H1 (cell line): ENCODE measurements around the gene WDFY4. TPM values are rescaled to one million over a fixed set of nuclear protein-coding genes. Genes with fewer than 3 reads are reported as not detected.

Source experiments
- CBX8 ChIP-seq: fragments of 300-800, 300-1000 bp; sonication (generic); IDR thresholded peaks from 2 replicates; pipeline ENCODE4 v1.7.1; 2016; ENCODE audit warnings: low read depth, low read length, borderline replicate concordance
- SUZ12 ChIP-seq: fragments of 200-600 bp; sonication (generic); IDR thresholded peaks from 2 replicates; pipeline ENCODE4 v1.6.1; 2012; ENCODE audit warnings: mild to moderate bottlenecking, inconsistent platforms, low read length, moderate library complexity, mixed read lengths
- TEAD4 ChIP-seq: IDR thresholded peaks from 2 replicates; pipeline ENCODE4 v1.6.1; 2012; ENCODE audit warnings: low read depth, low read length, inconsistent platforms, mixed read lengths
- polyA plus RNA-seq, 7 experiments: library from polyadenylated mRNA; depleted of rRNA in 3 of 7; stranded (reverse) in 5 of 7; unstranded in 2 of 7; fragments of >200 nt in 5 of 7; fragments of 200-250 nt in 2 of 7; gene quantifications; 1 replicate in 5 of 7; 2 replicates in 1 of 7; 4 replicates in 1 of 7; pipeline versions ENCODE4 v1.2.1 to v1.2.3, GENCODE V29; 2011 to 2013; ENCODE audit warnings: missing spikeins in 2 of 7, mixed read lengths in 2 of 7
- total RNA-seq: library from RNA; stranded (reverse); fragmentation: NEBNext Ultra II Directional; extraction: Animal tissue kit (Norgen Biotek cat#: 25700); gene quantifications from 2 replicates; pipeline ENCODE4 v1.2.1, GENCODE V29; 2021
- TF ChIP-seq, protein P1 (sequence below): fragments of 300-600 bp; sonication (generic); IDR thresholded peaks from 2 replicates; pipeline ENCODE4 v1.7.1; 2012; ENCODE audit warnings: low read length, moderate library complexity, mild to moderate bottlenecking, inconsistent platforms; ENCODE audit not compliant: insufficient replicate concordance

Gene WDFY4
- total and polyA plus RNA-seq, 2 of the 8 experiments (the other 6 are each of a cell fraction or from before 2014, with no cell fraction given): not detected

DNA sequence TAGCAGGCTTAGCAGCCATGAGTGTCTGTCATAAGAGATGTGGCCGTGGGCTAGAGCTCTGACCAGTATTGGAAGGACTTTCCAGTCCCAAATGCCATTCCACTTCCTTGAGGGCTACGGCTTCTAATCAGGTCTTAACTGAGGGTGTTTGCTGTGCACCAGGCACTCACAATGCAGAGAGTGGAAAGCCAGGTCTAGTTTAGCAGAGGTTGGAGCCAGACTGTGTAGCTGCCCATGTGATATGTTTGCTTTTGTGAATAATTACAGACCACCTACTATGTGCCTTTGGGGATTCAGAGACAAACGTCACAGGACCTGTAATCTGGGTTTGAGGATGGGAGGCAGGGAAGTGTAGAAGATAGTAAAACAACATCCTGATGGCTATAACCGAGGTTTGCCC lies 79.8 kb downstream of the WDFY4 start (continued):
- TF ChIP-seq, protein P1, sequence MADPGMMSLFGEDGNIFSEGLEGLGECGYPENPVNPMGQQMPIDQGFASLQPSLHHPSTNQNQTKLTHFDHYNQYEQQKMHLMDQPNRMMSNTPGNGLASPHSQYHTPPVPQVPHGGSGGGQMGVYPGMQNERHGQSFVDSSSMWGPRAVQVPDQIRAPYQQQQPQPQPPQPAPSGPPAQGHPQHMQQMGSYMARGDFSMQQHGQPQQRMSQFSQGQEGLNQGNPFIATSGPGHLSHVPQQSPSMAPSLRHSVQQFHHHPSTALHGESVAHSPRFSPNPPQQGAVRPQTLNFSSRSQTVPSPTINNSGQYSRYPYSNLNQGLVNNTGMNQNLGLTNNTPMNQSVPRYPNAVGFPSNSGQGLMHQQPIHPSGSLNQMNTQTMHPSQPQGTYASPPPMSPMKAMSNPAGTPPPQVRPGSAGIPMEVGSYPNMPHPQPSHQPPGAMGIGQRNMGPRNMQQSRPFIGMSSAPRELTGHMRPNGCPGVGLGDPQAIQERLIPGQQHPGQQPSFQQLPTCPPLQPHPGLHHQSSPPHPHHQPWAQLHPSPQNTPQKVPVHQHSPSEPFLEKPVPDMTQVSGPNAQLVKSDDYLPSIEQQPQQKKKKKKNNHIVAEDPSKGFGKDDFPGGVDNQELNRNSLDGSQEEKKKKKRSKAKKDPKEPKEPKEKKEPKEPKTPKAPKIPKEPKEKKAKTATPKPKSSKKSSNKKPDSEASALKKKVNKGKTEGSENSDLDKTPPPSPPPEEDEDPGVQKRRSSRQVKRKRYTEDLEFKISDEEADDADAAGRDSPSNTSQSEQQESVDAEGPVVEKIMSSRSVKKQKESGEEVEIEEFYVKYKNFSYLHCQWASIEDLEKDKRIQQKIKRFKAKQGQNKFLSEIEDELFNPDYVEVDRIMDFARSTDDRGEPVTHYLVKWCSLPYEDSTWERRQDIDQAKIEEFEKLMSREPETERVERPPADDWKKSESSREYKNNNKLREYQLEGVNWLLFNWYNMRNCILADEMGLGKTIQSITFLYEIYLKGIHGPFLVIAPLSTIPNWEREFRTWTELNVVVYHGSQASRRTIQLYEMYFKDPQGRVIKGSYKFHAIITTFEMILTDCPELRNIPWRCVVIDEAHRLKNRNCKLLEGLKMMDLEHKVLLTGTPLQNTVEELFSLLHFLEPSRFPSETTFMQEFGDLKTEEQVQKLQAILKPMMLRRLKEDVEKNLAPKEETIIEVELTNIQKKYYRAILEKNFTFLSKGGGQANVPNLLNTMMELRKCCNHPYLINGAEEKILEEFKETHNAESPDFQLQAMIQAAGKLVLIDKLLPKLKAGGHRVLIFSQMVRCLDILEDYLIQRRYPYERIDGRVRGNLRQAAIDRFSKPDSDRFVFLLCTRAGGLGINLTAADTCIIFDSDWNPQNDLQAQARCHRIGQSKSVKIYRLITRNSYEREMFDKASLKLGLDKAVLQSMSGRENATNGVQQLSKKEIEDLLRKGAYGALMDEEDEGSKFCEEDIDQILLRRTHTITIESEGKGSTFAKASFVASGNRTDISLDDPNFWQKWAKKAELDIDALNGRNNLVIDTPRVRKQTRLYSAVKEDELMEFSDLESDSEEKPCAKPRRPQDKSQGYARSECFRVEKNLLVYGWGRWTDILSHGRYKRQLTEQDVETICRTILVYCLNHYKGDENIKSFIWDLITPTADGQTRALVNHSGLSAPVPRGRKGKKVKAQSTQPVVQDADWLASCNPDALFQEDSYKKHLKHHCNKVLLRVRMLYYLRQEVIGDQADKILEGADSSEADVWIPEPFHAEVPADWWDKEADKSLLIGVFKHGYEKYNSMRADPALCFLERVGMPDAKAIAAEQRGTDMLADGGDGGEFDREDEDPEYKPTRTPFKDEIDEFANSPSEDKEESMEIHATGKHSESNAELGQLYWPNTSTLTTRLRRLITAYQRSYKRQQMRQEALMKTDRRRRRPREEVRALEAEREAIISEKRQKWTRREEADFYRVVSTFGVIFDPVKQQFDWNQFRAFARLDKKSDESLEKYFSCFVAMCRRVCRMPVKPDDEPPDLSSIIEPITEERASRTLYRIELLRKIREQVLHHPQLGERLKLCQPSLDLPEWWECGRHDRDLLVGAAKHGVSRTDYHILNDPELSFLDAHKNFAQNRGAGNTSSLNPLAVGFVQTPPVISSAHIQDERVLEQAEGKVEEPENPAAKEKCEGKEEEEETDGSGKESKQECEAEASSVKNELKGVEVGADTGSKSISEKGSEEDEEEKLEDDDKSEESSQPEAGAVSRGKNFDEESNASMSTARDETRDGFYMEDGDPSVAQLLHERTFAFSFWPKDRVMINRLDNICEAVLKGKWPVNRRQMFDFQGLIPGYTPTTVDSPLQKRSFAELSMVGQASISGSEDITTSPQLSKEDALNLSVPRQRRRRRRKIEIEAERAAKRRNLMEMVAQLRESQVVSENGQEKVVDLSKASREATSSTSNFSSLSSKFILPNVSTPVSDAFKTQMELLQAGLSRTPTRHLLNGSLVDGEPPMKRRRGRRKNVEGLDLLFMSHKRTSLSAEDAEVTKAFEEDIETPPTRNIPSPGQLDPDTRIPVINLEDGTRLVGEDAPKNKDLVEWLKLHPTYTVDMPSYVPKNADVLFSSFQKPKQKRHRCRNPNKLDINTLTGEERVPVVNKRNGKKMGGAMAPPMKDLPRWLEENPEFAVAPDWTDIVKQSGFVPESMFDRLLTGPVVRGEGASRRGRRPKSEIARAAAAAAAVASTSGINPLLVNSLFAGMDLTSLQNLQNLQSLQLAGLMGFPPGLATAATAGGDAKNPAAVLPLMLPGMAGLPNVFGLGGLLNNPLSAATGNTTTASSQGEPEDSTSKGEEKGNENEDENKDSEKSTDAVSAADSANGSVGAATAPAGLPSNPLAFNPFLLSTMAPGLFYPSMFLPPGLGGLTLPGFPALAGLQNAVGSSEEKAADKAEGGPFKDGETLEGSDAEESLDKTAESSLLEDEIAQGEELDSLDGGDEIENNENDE: no peak
- TF ChIP-seq CBX8 (no peak), SUZ12 (no peak), TEAD4 (no peak)
- TF ChIP-seq, all 59 proteins: peak for 0
